K562 (cell line): ENCODE results near the gene PGS1. TPM values are rescaled to one million over a fixed set of nuclear protein-coding genes. Genes with fewer than 3 reads are reported as not detected.

ENCODE experiments used
- ATAC-seq: fragments of 200-7000 bp; cut with Tn5 transposase; 3 replicates; pipeline ENCODE4 v1.9.1; 2020; ENCODE audit warnings: moderate library complexity
- BruUV-seq: library from RNA; stranded (reverse); fragments of 400-500 nt; replicated peaks from 2 replicates; lab custom pipeline; 2021; lab: Mats Ljungman, UMichigan
- CTCF ChIA-PET: fragments of 300-600 bp; formaldehyde crosslinking; extraction: SDS; loops from one replicate; lab custom pipeline; 2021; ENCODE audit warnings: low intra/inter-chr PET ratio; lab: Yijun Ruan, JAX
- POLR2A ChIA-PET: fragments of 300-600, 350-650 bp; sonication (Branson Sonifier 250); formaldehyde crosslinking; extraction: SDS; loops from one replicate; lab custom pipeline; 2021; ENCODE audit warnings: antibody characterized with exemption, inconsistent platforms; lab: Yijun Ruan, JAX
- DNase-seq, 4 experiments: peaks; one replicate each; pipeline versions ENCODE4 v3.0.0 to v3.0.0-alpha.2; 2011 to 2018; ENCODE audit warnings: low spot score in 3 of 4, mixed read lengths in 3 of 4; ENCODE audit errors: extremely low read depth in 1 of 4
- FAIRE-seq: peaks from 2 replicates; lab custom pipeline; 2011; peaks lifted over from hg19 to GRCh38; lab: Jason Lieb, UNC
- H2AFZ ChIP-seq: 2 replicates; pipeline ENCODE4 v1.6.0; 2011; ENCODE audit warnings: low read depth, low read length, control low read depth, inconsistent platforms
- H3K27ac ChIP-seq: fragments of 200-600 bp; 3 replicates; pipeline ENCODE4 v1.8.0; 2011; ENCODE audit warnings: low read depth, mild to moderate bottlenecking, control low read depth, inconsistent platforms, low read length, moderate library complexity, mixed read lengths; ENCODE audit errors: extremely low read depth
- H3K27me3 ChIP-seq, 2 experiments: fragments of 300-600 bp in 1 of 2; 2 replicates in 1 of 2; 3 replicates in 1 of 2; pipeline versions ENCODE4 v1.6.0 to v1.8.0; 2011; ENCODE audit warnings: inconsistent platforms in 2 of 2, low read length in 2 of 2, mild to moderate bottlenecking in 1 of 2, mixed read lengths in 1 of 2, moderate library complexity in 1 of 2; ENCODE audit not compliant: control insufficient read depth in 2 of 2, insufficient read depth in 2 of 2
- H3K36me3 ChIP-seq: fragments of 300-600 bp; 3 replicates; pipeline ENCODE4 v1.8.0; 2011; ENCODE audit warnings: mild to moderate bottlenecking, low read length, inconsistent platforms; ENCODE audit not compliant: control insufficient read depth, insufficient read depth
- H3K4me1 ChIP-seq, 2 experiments: fragments of 200-600 bp in 1 of 2; replicated peaks in 1 of 2; 2 replicates in 1 of 2; 3 replicates in 1 of 2; pipeline versions ENCODE4 v1.5.1 to v1.8.0; 2011; ENCODE audit warnings: inconsistent platforms in 2 of 2, low read length in 2 of 2, mild to moderate bottlenecking in 1 of 2, mixed read lengths in 1 of 2, moderate library complexity in 1 of 2; ENCODE audit not compliant: control insufficient read depth in 2 of 2, insufficient read depth in 2 of 2
- H3K4me2 ChIP-seq: 2 replicates; pipeline ENCODE4 v1.6.1; 2011; ENCODE audit warnings: low read length, control low read depth, inconsistent platforms, mixed read lengths; ENCODE audit not compliant: insufficient read depth
- H3K4me3 ChIP-seq: fragments of 200-600 bp; sonication (generic), shearing (Covaris generic); 2 replicates; pipeline ENCODE4 v1.5.1; 2016; ENCODE audit warnings: control low read depth, inconsistent platforms
- H3K79me2 ChIP-seq: fragments of 200-600 bp; 3 replicates; pipeline ENCODE4 v1.8.0; 2011; ENCODE audit warnings: low read length, inconsistent platforms; ENCODE audit not compliant: control insufficient read depth, insufficient read depth
- H3K9ac ChIP-seq, 2 experiments: 2 replicates each; pipeline versions ENCODE4 v1.6.0 to v1.6.1; 2011; ENCODE audit warnings: low read depth in 2 of 2, low read length in 2 of 2, control low read depth in 1 of 2, inconsistent platforms in 1 of 2, mild to moderate bottlenecking in 1 of 2, mixed read lengths in 1 of 2; ENCODE audit not compliant: insufficient read depth in 1 of 2
- H3K9me1 ChIP-seq: one replicate; pipeline ENCODE4 v1.6.0; 2011; ENCODE audit warnings: inconsistent platforms, mild to moderate bottlenecking, low read length, moderate library complexity; ENCODE audit not compliant: control insufficient read depth, insufficient read depth
- H3K9me3 ChIP-seq: replicated peaks from 2 replicates; pipeline ENCODE4 v1.5.1; 2011; ENCODE audit warnings: low read depth, low read length, inconsistent platforms; ENCODE audit not compliant: control insufficient read depth, insufficient read depth
- H4K20me1 ChIP-seq: replicated peaks from 2 replicates; pipeline ENCODE4 v1.6.1; 2011; ENCODE audit warnings: low read length, inconsistent platforms, mixed read lengths; ENCODE audit not compliant: control insufficient read depth, insufficient read depth
- CBX5 ChIP-seq: IDR thresholded peaks from 2 replicates; pipeline ENCODE4 v1.6.1; 2014; ENCODE audit warnings: low read depth, borderline replicate concordance
- COPS2 ChIP-seq: fragments of 450-650 bp; conservative IDR thresholded peaks from 2 replicates; pipeline ENCODE4 v1.6.1; 2016; ENCODE audit warnings: mild to moderate bottlenecking, moderate library complexity
- GTF2A2 ChIP-seq: IDR thresholded peaks from 2 replicates; pipeline ENCODE4 v1.6.1; 2016; ENCODE audit warnings: mild to moderate bottlenecking, missing genetic modification characterization, missing compliant biosample characterization
- HMGN3 ChIP-seq: IDR thresholded peaks from 2 replicates; pipeline ENCODE4 v1.6.1; 2011; ENCODE audit warnings: borderline replicate concordance, low read depth, mild to moderate bottlenecking, mixed read lengths, low read length; ENCODE audit not compliant: insufficient read length; ENCODE audit errors: extremely low read depth
- MTA1 ChIP-seq: fragments of 450-650 bp; IDR thresholded peaks from 2 replicates; pipeline ENCODE4 v1.6.1; 2017; ENCODE audit warnings: borderline replicate concordance
- NFE2 ChIP-seq: IDR thresholded peaks from 2 replicates; pipeline ENCODE4 v1.6.1; 2014; ENCODE audit warnings: antibody characterized with exemption, low read depth
- PCBP1 ChIP-seq: fragments of 200-400 bp; formaldehyde crosslinking; IDR thresholded peaks from 2 replicates; pipeline ENCODE4 v1.6.1; 2018; ENCODE audit warnings: mild to moderate bottlenecking, low read depth, low read length; ENCODE audit not compliant: poor library complexity, severe bottlenecking
- PHF20 ChIP-seq: fragments of 450-650 bp; IDR thresholded peaks from 2 replicates; pipeline ENCODE4 v1.6.1; 2018; ENCODE audit not compliant: partially characterized antibody
- POLR2AphosphoS2 ChIP-seq: IDR thresholded peaks from 2 replicates; pipeline ENCODE4 v1.6.1; 2012; ENCODE audit warnings: low read length, improper control_type of control experiment
- RFX1 ChIP-seq: fragments of 450-650 bp; IDR thresholded peaks from 2 replicates; pipeline ENCODE4 v1.6.1; 2016; ENCODE audit warnings: mild to moderate bottlenecking, moderate library complexity
- TEAD4 ChIP-seq, 2 experiments: sonication (generic) in 1 of 2; formaldehyde crosslinking in 1 of 2; IDR thresholded peaks; 2 replicates each; pipeline versions ENCODE4 v1.6.1 to v1.8.0; 2012 to 2022; ENCODE audit warnings: borderline replicate concordance in 1 of 2, inconsistent platforms in 1 of 2, low read length in 1 of 2, mild to moderate bottlenecking in 1 of 2, missing genetic modification reagents in 1 of 2
- TRIM28 ChIP-seq: fragments of 450-650 bp; IDR thresholded peaks from 2 replicates; pipeline ENCODE4 v1.6.1; 2017
- WHSC1 ChIP-seq: IDR thresholded peaks from one replicate; pipeline ENCODE4 v1.6.1; 2012; ENCODE audit warnings: low read length, control low read depth, inconsistent platforms
- ZNF146 ChIP-seq: IDR thresholded peaks from one replicate; pipeline ENCODE4 v1.6.1; 2018; ENCODE audit warnings: missing compliant biosample characterization; ENCODE audit not compliant: unreplicated experiment
- ZNF280B ChIP-seq: fragments of 250-450 bp; sonication (Bioruptor Pico); IDR thresholded peaks from 2 replicates; pipeline ENCODE4 v1.5.1; 2021; ENCODE audit warnings: mild to moderate bottlenecking
- ZNF668 ChIP-seq: fragments of 250-450 bp; sonication (Bioruptor Pico); IDR thresholded peaks from 2 replicates; pipeline ENCODE4 v1.8.0; 2022; ENCODE audit warnings: mild to moderate bottlenecking, inconsistent platforms
- ZNF79 ChIP-seq: fragments of 250-450 bp; sonication (Bioruptor Pico); IDR thresholded peaks from 2 replicates; pipeline ENCODE4 v1.4.0; 2020; ENCODE audit warnings: low read depth, mild to moderate bottlenecking, moderate library complexity
- WGBS: fragments of 100-300 bp; shearing (Covaris generic); methylation state at CpG from one replicate; pipeline ENCODE4 v1.1.6; 2016; ENCODE audit warnings: low coverage, mixed read lengths; ENCODE audit not compliant: insufficient coverage; ENCODE audit errors: missing lambda C conversion rate; 5-methylcytosine and 5-hydroxymethylcytosine counted together
- in situ Hi-C: fragments of 300-500 bp; cut with MboI; formaldehyde crosslinking; loops from 4 replicates; pipeline ENCODE4 v1.15.0; 2018; ENCODE audit warnings: inconsistent platforms, mixed read lengths
- intact Hi-C: fragments of 100-400 bp; cut with micrococcal nuclease; formaldehyde crosslinking; loops from 2 replicates; pipeline ENCODE4 v1.14.2; 2022
- polyA plus RNA-seq, 8 experiments: library from polyadenylated mRNA; depleted of rRNA in 4 of 8; stranded (reverse) in 5 of 8; unstranded in 3 of 8; fragments of >200 nt; fragmentation: Nextera tagmentation in 2 of 8; fragmentation: Illumina TruSeq in 1 of 8; extraction: Ambion mirVana in 2 of 8; extraction: Trizol in 1 of 8; gene quantifications; 2 replicates each; pipeline versions ENCODE4 v1.2.1 to v1.2.3, GENCODE V29; 2011 to 2014; ENCODE audit warnings: inconsistent platforms in 1 of 8, missing spikeins in 1 of 8
- total RNA-seq, 7 experiments: library from RNA; depleted of rRNA in 6 of 7; stranded (reverse); fragments of >200 nt in 6 of 7; fragmentation: Illumina TruSeq in 2 of 7; extraction: Trizol in 2 of 7; gene quantifications; 2 replicates each; pipeline versions ENCODE4 v1.2.1 to v1.2.3, GENCODE V29; 2011 to 2021; ENCODE audit warnings: low replicate concordance in 1 of 7

PGS1 gene
- total and polyA plus RNA-seq, 9 of the 15 experiments (the other 6 are each of a cell fraction or from before 2014, with no cell fraction given): 1.3 to 39.4 (median 22.3) TPM

GRCh38 chr17:78401891-78402290, 23.4 kb downstream of the PGS1 start:
- Histone ChIP-seq H3K27ac (no peak overlapping the region), H3K79me2 (no peaks in the 10 kb centered on the region), H3K4me2 (no peak overlapping the region), H3K9me3 (no peaks in the 10 kb centered on the region), H3K27me3 (no peaks in the 10 kb centered on the region), H3K9me1 (no peaks in the 10 kb centered on the region), H3K4me3 (no peak overlapping the region), H3K4me1 (peaks cover 0 to 4% of the 10 kb centered on the region in 2 experiments; a peak in 1 of 5 replicates), H3K36me3 (peaks cover 86% of the 10 kb centered on the region; the same call in 2 of the 3 replicates), H4K20me1 (no peaks in the 10 kb centered on the region), H2AFZ (no peak overlapping the region), H3K9ac (no peak overlapping the region; a peak in 1 of 4 replicates)
- DNase-seq (no peak), FAIRE-seq (no peak), ATAC-seq (no peak)
- POLR2A ChIA-PET: interaction anchor here (1.2 to 1.4 kb wide), 2 partner anchors 9 to 20 kb away, joined by 3 to 6 read pairs; no protein-coding TSS in a partner anchor
- intact Hi-C loops: no loop called here
- WGBS: 84% methylated on average over 8 of the region's 8 CpGs
- in situ Hi-C loops: no loop called here
- BruUV-seq: no TSS peak
- CTCF ChIA-PET: no interaction called here
- TF ChIP-seq TEAD4 (IDR thresholded peaks at IDR 0.05; ENCODE audit: low read length) (no peak), TEAD4 (CRISPR knock-in tag; IDR thresholded peaks at IDR 0.05; ENCODE audit: borderline replicate concordance) (no peak), ZNF79 (CRISPR knock-in tag) (no peak), PCBP1 (no peak), WHSC1 (no peak), ZNF280B (CRISPR knock-in tag) (no peak), NFE2 (no peak), GTF2A2 (no peak), HMGN3 (no peak), POLR2AphosphoS2 (no peak), PHF20 (no peak), COPS2 (no peak), TRIM28 (no peak), MTA1 (no peak), ZNF668 (CRISPR knock-in tag) (no peak), CBX5 (no peak), RFX1 (no peak), ZNF146 (CRISPR knock-in tag) (no peak)
